AG04449 (cell line): ENCODE measurements around the gene CLDN9.

Experiments used
- CTCF ChIA-PET: fragments of 350-600 bp; formaldehyde crosslinking; extraction: SDS; loops from one replicate; lab custom pipeline; 2021; ENCODE audit warnings: antibody characterized with exemption; lab: Yijun Ruan, JAX
- POLR2A ChIA-PET: fragments of 400-600, 350-600 bp; formaldehyde crosslinking; extraction: SDS; loops from one replicate; lab custom pipeline; 2020; ENCODE audit warnings: antibody characterized with exemption, inconsistent platforms; lab: Yijun Ruan, JAX
- DNase-seq: peaks from one replicate; pipeline ENCODE4 v3.0.0-alpha.2; 2010; ENCODE audit warnings: low read depth, low spot score
- H3K4me3 ChIP-seq: 2 replicates; pipeline ENCODE4 v1.5.1; 2011; ENCODE audit warnings: low read depth, mild to moderate bottlenecking, control low read depth, low read length
- CTCF ChIP-seq: IDR thresholded peaks from one replicate; pipeline ENCODE4 v1.5.1; 2011; ENCODE audit warnings: mild to moderate bottlenecking, moderate library complexity, low read length, control low read depth, inconsistent platforms; ENCODE audit not compliant: insufficient read depth; ENCODE audit errors: missing control alignments

The CLDN9 gene

GRCh38 chr16:3017794-3018506 is 5.2 kb downstream of the CLDN9 start, which contains the start of gene CLDN6:
TSS of gene CLDN6 (minus strand) at chr16:3018183. CDS start at chr16:3016021, 2,162 bp downstream.
- no peak within 1 kb of the TSS for H3K4me3 ChIP-seq
- ChIA-PET POLR2A (no interaction called here), CTCF (interaction anchor here (6.5 kb wide), 1 partner anchor 14 kb away, joined by 71 read pairs; no protein-coding TSS in a partner anchor)
- no peak for DNase-seq
- TF ChIP-seq CTCF: no peak

GRCh38 chr16:3019594-3020246 is 7.0 kb downstream of the CLDN9 start:
- ChIA-PET CTCF (interaction anchor here (0.7 to 6.5 kb wide), 8 partner anchors 7 to 110 kb away, joined by 3 to 71 read pairs (median 4); partner anchors contain the start of gene CLDN9), POLR2A (interaction anchor here (1.2 to 5.7 kb wide), 9 partner anchors 9 to 138 kb away, joined by 3 to 40 read pairs (median 6); no protein-coding TSS in a partner anchor)
- no peak for DNase-seq
- H3K4me3 ChIP-seq: peak overlapping the region; percentile 98
- TF ChIP-seq CTCF: no peak

- H3K4me3 ChIP-seq: peak within 1 kb of the TSS; percentile 98
- POLR2A ChIA-PET: interaction anchor here (0.6 to 5.7 kb wide), 13 partner anchors 8 to 178 kb away, joined by 3 to 40 read pairs (median 5); partner anchors contain the start of gene ZNF213
- CTCF ChIA-PET: interaction anchor here (0.7 to 6.5 kb wide), 6 partner anchors 8 to 109 kb away, joined by 3 to 71 read pairs (median 4); partner anchors contain the start of gene CLDN9
- DNase-seq: no peak
- TF ChIP-seq CTCF: no peak
Observed at GRCh38 chr16:3020247-3020603, 7.5 kb downstream of the CLDN9 start, which contains the start of gene TNFRSF12A. TSS of gene TNFRSF12A (plus strand) at chr16:3020368. CDS start at chr16:3020398, 30 bp downstream.

- POLR2A ChIA-PET: interaction anchor here (0.6 to 5.7 kb wide), 15 partner anchors 8 to 177 kb away, joined by 3 to 40 read pairs (median 5); partner anchors contain the start of gene ZNF213
- peak overlapping the region; percentile 98 for H3K4me3 ChIP-seq
- TF ChIP-seq CTCF: no peak
- DNase-seq: no peak
- CTCF ChIA-PET: interaction anchor here (0.7 to 6.5 kb wide), 7 partner anchors 9 to 108 kb away, joined by 3 to 71 read pairs (median 5); partner anchors contain the start of gene CLDN9
Observed at GRCh38 chr16:3020604-3021448, 8.1 kb downstream of the CLDN9 start.

- peak; percentile 71 for TF ChIP-seq CTCF
- peak; percentile 75 for DNase-seq
- H3K4me3 ChIP-seq: peak overlapping the region; percentile 98
- ChIA-PET CTCF (interaction anchor here (0.7 to 6.5 kb wide), 4 partner anchors 10 to 108 kb away, joined by 3 to 71 read pairs (median 6); no protein-coding TSS in a partner anchor), POLR2A (interaction anchor here (0.8 to 5.7 kb wide), 10 partner anchors 10 to 136 kb away, joined by 3 to 40 read pairs (median 7); no protein-coding TSS in a partner anchor)
Observed at GRCh38 chr16:3021449-3022207, 8.9 kb downstream of the CLDN9 start.
